SK-N-MC (cell line): ENCODE measurements around the gene CTNNA3.

ENCODE experiments used
- EZH2 ChIP-seq: fragments of 200-600 bp; sonication (generic); IDR thresholded peaks from one replicate; pipeline ENCODE4 v1.6.1; 2017; ENCODE audit warnings: antibody characterized with exemption
- POLR2AphosphoS5 ChIP-seq: IDR thresholded peaks from 2 replicates; pipeline ENCODE4 v1.6.1; 2012; ENCODE audit warnings: mild to moderate bottlenecking, low read depth, low read length, borderline replicate concordance

DNA sequence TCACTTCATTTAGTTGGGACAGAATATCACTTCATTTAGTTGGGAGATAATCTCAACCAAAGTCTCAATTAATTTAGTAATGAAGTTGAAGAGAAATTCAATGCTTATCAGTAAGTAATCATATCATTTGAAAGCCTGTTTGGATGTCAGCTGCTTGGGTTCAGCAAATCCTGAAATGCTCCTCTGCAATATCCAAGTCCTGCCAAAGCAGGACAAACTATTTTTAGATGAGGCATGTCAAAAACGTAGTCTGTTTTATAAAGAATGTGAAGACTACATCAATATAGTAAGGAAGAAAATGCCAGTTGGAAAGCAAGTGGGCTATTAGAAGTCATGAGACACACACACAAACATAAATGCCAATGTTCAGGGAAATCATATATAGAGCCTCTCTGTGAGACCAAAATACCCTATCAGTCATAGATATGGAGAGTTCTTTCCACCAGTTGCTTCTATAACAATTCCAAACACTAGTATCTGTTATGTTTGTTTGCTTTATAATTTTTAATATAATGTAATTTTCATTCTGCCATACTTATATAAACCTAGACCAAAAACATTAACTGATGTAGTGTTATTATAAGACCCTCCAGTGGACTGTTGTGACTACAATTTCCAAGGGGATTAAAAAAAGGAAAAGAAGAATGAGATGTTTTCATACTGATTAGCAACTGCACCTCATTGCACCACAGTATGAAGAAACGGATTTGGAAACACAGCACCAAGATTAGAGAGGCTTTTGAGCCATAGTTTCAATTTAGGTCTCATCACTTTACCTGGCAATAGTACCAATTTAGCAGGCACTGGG, 609.5 kb downstream of the CTNNA3 start:
- TF ChIP-seq POLR2AphosphoS5 (no peak), EZH2 (no peak)
